ENCODE data around the gene CACNA1H. TPM values are rescaled to one million over a fixed set of nuclear protein-coding genes. Genes with fewer than 3 reads are reported as not detected.
"Not testable (repeated sequence)": the region's sequence is repeated elsewhere in the genome, so short reads cannot be mapped to it uniquely, and the experiment has no call there.

CACNA1H gene
- total RNA-seq, 1 donor from 2014 or later = 10.9 TPM

- H3K27me3 ChIP-seq; intact Hi-C loops (cut with DNase I); ATAC-seq; DNase-seq; H3K9me3 ChIP-seq; H3K27ac ChIP-seq; H3K4me1 ChIP-seq; H3K4me3 ChIP-seq; H3K36me3 ChIP-seq: not testable (repeated sequence)
Measured at GRCh38 chr16:1229476-1229875, 76.6 kb downstream of the CACNA1H start.

GRCh38 chr16:1230084-1230470 is 77.2 kb downstream of the CACNA1H start, which contains the start of gene TPSB2:
Gene TPSB2 (minus strand): TSS chr16:1230184. CDS start chr16:1229951, 233 bp downstream.
- H3K27ac ChIP-seq; H3K9me3 ChIP-seq; DNase-seq; H3K36me3 ChIP-seq; intact Hi-C loops (cut with DNase I); H3K4me1 ChIP-seq; H3K4me3 ChIP-seq; ATAC-seq; H3K27me3 ChIP-seq: not testable (repeated sequence)

- DNase-seq; intact Hi-C loops (cut with DNase I); H3K27me3 ChIP-seq; H3K27ac ChIP-seq; H3K4me3 ChIP-seq; H3K36me3 ChIP-seq; ATAC-seq; H3K4me1 ChIP-seq; H3K9me3 ChIP-seq: not testable (repeated sequence)
Measured at GRCh38 chr16:1230471-1231212, 77.7 kb downstream of the CACNA1H start.

- H3K36me3 ChIP-seq; intact Hi-C loops (cut with DNase I); H3K4me3 ChIP-seq; H3K27me3 ChIP-seq; DNase-seq; ATAC-seq; H3K27ac ChIP-seq; H3K4me1 ChIP-seq; H3K9me3 ChIP-seq: not testable (repeated sequence)
Measured at GRCh38 chr16:1231301-1231700, 78.4 kb downstream of the CACNA1H start.

GRCh38 chr16:1232049-1232748 is 79.3 kb downstream of the CACNA1H start:
- intact Hi-C loops (cut with DNase I); ATAC-seq; H3K36me3 ChIP-seq; H3K4me1 ChIP-seq; H3K27me3 ChIP-seq; DNase-seq; H3K27ac ChIP-seq; H3K9me3 ChIP-seq; H3K4me3 ChIP-seq: not testable (repeated sequence)

- peak; percentile 87 for ATAC-seq
- intact Hi-C loops (cut with DNase I); H3K27me3 ChIP-seq; DNase-seq; H3K4me3 ChIP-seq; H3K36me3 ChIP-seq; H3K27ac ChIP-seq; H3K9me3 ChIP-seq; H3K4me1 ChIP-seq: not testable (repeated sequence)
Measured at GRCh38 chr16:1236659-1237058, 83.8 kb downstream of the CACNA1H start.

GRCh38 chr16:1237990-1238389 is 85.1 kb downstream of the CACNA1H start:
- H3K4me1 ChIP-seq = no peaks in the 10 kb centered on the region
- TF ChIP-seq CTCF (IDR thresholded peaks at IDR 0.05) = no peak
- DNase-seq = no peak
- H3K9me3 ChIP-seq = no peaks in the 10 kb centered on the region
- H3K36me3 ChIP-seq = no peaks in the 10 kb centered on the region
- H3K27ac ChIP-seq = no peak overlapping the region
- ATAC-seq = no peak
- intact Hi-C loops (cut with DNase I) = no loop called here
- no peak overlapping the region for H3K4me3 ChIP-seq
- H3K27me3 ChIP-seq = no peaks in the 10 kb centered on the region

GRCh38 chr16:1238909-1239308 is 86.0 kb downstream of the CACNA1H start:
- intact Hi-C loops (cut with DNase I); H3K27ac ChIP-seq; H3K36me3 ChIP-seq; H3K4me1 ChIP-seq; H3K27me3 ChIP-seq; ATAC-seq; H3K9me3 ChIP-seq; DNase-seq; H3K4me3 ChIP-seq: not testable (repeated sequence)

- H3K27me3 ChIP-seq; H3K9me3 ChIP-seq; H3K27ac ChIP-seq; H3K36me3 ChIP-seq; intact Hi-C loops (cut with DNase I); H3K4me1 ChIP-seq; H3K4me3 ChIP-seq; DNase-seq: not testable (repeated sequence)
- peak; percentile 2 for ATAC-seq
Measured at GRCh38 chr16:1239575-1239974, 86.7 kb downstream of the CACNA1H start.

- ATAC-seq = peak; percentile 3
- H3K27me3 ChIP-seq; DNase-seq; H3K27ac ChIP-seq; H3K4me3 ChIP-seq; intact Hi-C loops (cut with DNase I); H3K9me3 ChIP-seq; H3K36me3 ChIP-seq; H3K4me1 ChIP-seq: not testable (repeated sequence)
Measured at GRCh38 chr16:1240436-1240835, 87.5 kb downstream of the CACNA1H start, which contains the start of gene TPSAB1. Gene TPSAB1 (plus strand): TSS chr16:1240705. CDS start chr16:1240939, 234 bp downstream.

- DNase-seq; H3K4me3 ChIP-seq; intact Hi-C loops (cut with DNase I); ATAC-seq; H3K36me3 ChIP-seq; H3K27me3 ChIP-seq; H3K27ac ChIP-seq; H3K9me3 ChIP-seq; H3K4me1 ChIP-seq: not testable (repeated sequence)
Measured at GRCh38 chr16:1241081-1241480, 88.2 kb downstream of the CACNA1H start.

GRCh38 chr16:1243363-1243762 is 90.5 kb downstream of the CACNA1H start:
- ATAC-seq; H3K9me3 ChIP-seq; H3K36me3 ChIP-seq; DNase-seq; H3K4me3 ChIP-seq; H3K27ac ChIP-seq; H3K27me3 ChIP-seq; H3K4me1 ChIP-seq; intact Hi-C loops (cut with DNase I): not testable (repeated sequence)
